PC-3 (cell line): ENCODE results near the gene COL6A6.

Experiments
- CTCF ChIP-seq: fragments of 300-600 bp; sonication (generic); conservative IDR thresholded peaks from 2 replicates; pipeline ENCODE4 v1.5.1; 2017; ENCODE audit warnings: antibody characterized with exemption, low read depth, mild to moderate bottlenecking, low read length
- EZH2 ChIP-seq: fragments of 300-600 bp; sonication (generic); IDR thresholded peaks from one replicate; pipeline ENCODE4 v1.6.1; 2017; ENCODE audit warnings: antibody characterized with exemption, mild to moderate bottlenecking, low read length; ENCODE audit not compliant: unreplicated experiment

DNA sequence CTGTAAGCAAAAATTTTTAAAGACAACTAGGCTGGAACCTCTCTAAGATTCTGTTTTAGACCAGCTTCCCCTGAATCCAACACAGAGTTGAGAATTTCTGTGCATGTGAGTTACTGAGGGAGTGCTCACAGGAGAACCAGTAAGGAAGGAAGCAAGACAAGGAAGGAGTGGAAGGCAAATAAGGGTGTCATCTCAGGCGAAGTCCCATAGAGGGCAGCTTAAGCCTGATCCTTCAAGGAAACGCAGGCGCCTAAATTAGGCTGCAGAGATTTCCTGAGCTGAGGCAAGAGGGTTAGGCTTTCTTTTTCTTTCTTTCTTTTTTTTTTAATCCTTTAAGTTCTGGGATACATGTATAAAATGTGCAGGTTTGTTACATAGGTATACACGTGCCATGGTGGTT is 36.2 kb upstream of the COL6A6 start:
- TF ChIP-seq CTCF (peak; percentile 44), EZH2 (no peak)
